Gastrocnemius medialis (tissue), 4 donors: Measurements from ENCODE around the gene FBXO28. TPM values are rescaled to one million over a fixed set of nuclear protein-coding genes. Genes with fewer than 3 reads are reported as not detected.

ENCODE experiments used
- ATAC-seq, 2 donors: fragments of 150-250 bp; one replicate each; pipeline ENCODE4 v1.9.1; 2016
- DNase-seq, 2 donors: peaks; one replicate each; pipeline ENCODE4 v3.0.0-alpha.2; 2019
- H3K27ac ChIP-seq, 4 donors: fragments of 200-600 bp; sonication (generic); 1 replicate in 1 of 4; 2 replicates in 3 of 4; pipeline ENCODE4 v1.5.1; 2016 to 2018; ENCODE audit warnings: mild to moderate bottlenecking in 2 of 4, moderate library complexity in 1 of 4
- H3K27me3 ChIP-seq, 3 donors: fragments of 200-600 bp; sonication (generic) in 2 of 3; 1 replicate in 1 of 3; 2 replicates in 2 of 3; pipeline versions ENCODE4 v1.5.1 to v1.6.0; 2016 to 2019; ENCODE audit warnings: mild to moderate bottlenecking in 1 of 3, moderate library complexity in 1 of 3
- H3K36me3 ChIP-seq, 2 donors: fragments of 200-600 bp; sonication (generic) in 1 of 2; one replicate each; pipeline ENCODE4 v1.5.1; 2017 to 2018
- H3K4me1 ChIP-seq, 2 donors: fragments of 200-600 bp; sonication (generic) in 1 of 2; one replicate each; pipeline ENCODE4 v1.5.1; 2016 to 2017; ENCODE audit warnings: mild to moderate bottlenecking in 2 of 2
- H3K4me3 ChIP-seq, 4 donors: fragments of 200-600 bp; sonication (generic) in 3 of 4; 1 replicate in 1 of 4; 2 replicates in 3 of 4; pipeline ENCODE4 v1.5.1; 2016 to 2019; ENCODE audit warnings: mild to moderate bottlenecking in 2 of 4
- H3K9me3 ChIP-seq, 3 donors: fragments of 200-600 bp; sonication (generic) in 2 of 3; 1 replicate in 1 of 3; 2 replicates in 2 of 3; pipeline ENCODE4 v1.5.1; 2016 to 2019
- CTCF ChIP-seq, 5 experiments: fragments of 450-650 bp in 3 of 5; fragments of 200-600 bp in 2 of 5; sonication (generic) in 2 of 5; IDR thresholded peaks in 4 of 5; conservative IDR thresholded peaks in 1 of 5; 1 replicate in 4 of 5; 2 replicates in 1 of 5; pipeline ENCODE4 v1.5.1; 2016 to 2019; ENCODE audit warnings: antibody characterized with exemption in 5 of 5, mild to moderate bottlenecking in 3 of 5, moderate library complexity in 3 of 5
- POLR2A ChIP-seq, 2 donors: fragments of 450-650 bp; IDR thresholded peaks; one replicate each; pipeline ENCODE4 v1.6.1; 2017; ENCODE audit warnings: antibody characterized with exemption in 2 of 2, mild to moderate bottlenecking in 2 of 2, moderate library complexity in 2 of 2
- in situ Hi-C, 4 donors: fragments of 200-750 bp; cut with MboI; loops; one replicate each; pipeline versions ENCODE4 v1.15.0 to v1.8.0; 2017; ENCODE audit warnings: low sequenced_read_pairs in 4 of 4
- intact Hi-C: fragments of 100-400 bp; cut with DNase I; formaldehyde crosslinking; loops from one replicate; pipeline ENCODE4 v1.15.1; 2023; ENCODE audit warnings: low total_unique reads
- total RNA-seq, 4 donors: library from RNA; depleted of rRNA; stranded (reverse); fragments of >200 nt; gene quantifications; one replicate each; pipeline versions ENCODE4 v1.1.0 to v1.2.3, GENCODE V29; 2016

FBXO28 gene
- total RNA-seq, 4 donors from 2014 or later, result 20.2 to 30.9 (median 27.4) TPM

GRCh38 chr1:224107282-224107625 is 6.7 kb upstream of the FBXO28 start:
- no peaks in the 10 kb centered on the region for H3K9me3 ChIP-seq
- H3K36me3 ChIP-seq, result no peaks in the 10 kb centered on the region
- peaks cover 0 to 17% (median 7%) of the 10 kb centered on the region in 3 donors for H3K27me3 ChIP-seq
- in situ Hi-C loops, result loop anchor here in 1 of 4 donors (25.0 kb wide), 1 partner anchor 230 kb away; the partner anchor contains the start of gene NVL
- H3K4me1 ChIP-seq, result no peaks in the 10 kb centered on the region
- H3K27ac ChIP-seq, result no peak overlapping the region
- TF ChIP-seq POLR2A (IDR thresholded peaks at IDR 0.05), result no peak
- no peak for TF ChIP-seq CTCF (IDR thresholded peaks at IDR 0.05 in 4 of 5, conservative IDR thresholded peaks at IDR 0.05 in 1 of 5)
- no peak overlapping the region for H3K4me3 ChIP-seq
- intact Hi-C loops, result no loop called here
- ATAC-seq, result no peak
- no peak for DNase-seq

GRCh38 chr1:224108991-224109390 is 4.9 kb upstream of the FBXO28 start:
- Histone ChIP-seq H3K9me3 (no peaks in the 10 kb centered on the region), H3K27ac (no peak overlapping the region), H3K4me1 (no peaks in the 10 kb centered on the region), H3K4me3 (no peak overlapping the region), H3K36me3 (no peaks in the 10 kb centered on the region), H3K27me3 (peaks cover 0 to 9% (median 7%) of the 10 kb centered on the region in 3 donors)
- TF ChIP-seq CTCF (IDR thresholded peaks at IDR 0.05 in 4 of 5, conservative IDR thresholded peaks at IDR 0.05 in 1 of 5) (no peak), POLR2A (IDR thresholded peaks at IDR 0.05) (no peak)
- ATAC-seq (no peak), DNase-seq (no peak)
- intact Hi-C loops (no loop called here), in situ Hi-C loops (loop anchor here in 1 of 4 donors (25.0 kb wide), 1 partner anchor 228 kb away; the partner anchor contains the start of gene NVL)

- Histone ChIP-seq H3K36me3 (no peaks in the 10 kb centered on the region), H3K4me3 (no peak overlapping the region), H3K9me3 (no peaks in the 10 kb centered on the region), H3K27me3 (peaks cover 0 to 9% (median 7%) of the 10 kb centered on the region in 3 donors), H3K4me1 (peaks cover 4 to 5% of the 10 kb centered on the region in 2 donors), H3K27ac (no peak overlapping the region)
- TF ChIP-seq POLR2A (IDR thresholded peaks at IDR 0.05), result no peak
- TF ChIP-seq CTCF (IDR thresholded peaks at IDR 0.05 in 4 of 5, conservative IDR thresholded peaks at IDR 0.05 in 1 of 5), result no peak
- intact Hi-C loops, result loop anchor here (10.0 kb wide), 1 partner anchor 105 kb away; no protein-coding TSS in a partner anchor
- no peak for ATAC-seq
- DNase-seq, result no peak
- in situ Hi-C loops, result loop anchor here (10.0 to 25.0 kb wide), 4 partner anchors 215 to 355 kb away; partner anchors contain the start of gene NVL (in 2 of the 4)
Observed at GRCh38 chr1:224109981-224110380, 3.9 kb upstream of the FBXO28 start.

GRCh38 chr1:224113005-224113404 is 906 bp upstream of the FBXO28 start:
- no peak for DNase-seq
- in situ Hi-C loops (loop anchor here (10.0 to 25.0 kb wide), 4 partner anchors 212 to 352 kb away; partner anchors contain the start of gene NVL (in 2 of the 4)), intact Hi-C loops (loop anchor here (1.0 to 10.0 kb wide), 2 partner anchors 102 to 217 kb away; partner anchors contain the start of gene NVL)
- Histone ChIP-seq H3K4me1 (peaks cover 21 to 23% of the 10 kb centered on the region in 2 donors), H3K4me3 (peak overlapping the region in 1 of 4 donors; percentile 98), H3K36me3 (no peaks in the 10 kb centered on the region), H3K27ac (no peak overlapping the region), H3K27me3 (peaks cover 0 to 9% (median 7%) of the 10 kb centered on the region in 3 donors), H3K9me3 (no peaks in the 10 kb centered on the region)
- TF ChIP-seq POLR2A (IDR thresholded peaks at IDR 0.05) (no peak), CTCF (IDR thresholded peaks at IDR 0.05 in 4 of 5, conservative IDR thresholded peaks at IDR 0.05 in 1 of 5) (no peak)
- ATAC-seq, result no peak
